ENCODE data around the gene NKAIN1. TPM values are rescaled to one million over a fixed set of nuclear protein-coding genes. Genes with fewer than 3 reads are reported as not detected.

The NKAIN1 gene
- total and polyA plus RNA-seq, 2 of the 13 experiments (the other 11 are each of a cell fraction or from before 2014, with no cell fraction given): 0.29 to 0.40 TPM

DNA sequence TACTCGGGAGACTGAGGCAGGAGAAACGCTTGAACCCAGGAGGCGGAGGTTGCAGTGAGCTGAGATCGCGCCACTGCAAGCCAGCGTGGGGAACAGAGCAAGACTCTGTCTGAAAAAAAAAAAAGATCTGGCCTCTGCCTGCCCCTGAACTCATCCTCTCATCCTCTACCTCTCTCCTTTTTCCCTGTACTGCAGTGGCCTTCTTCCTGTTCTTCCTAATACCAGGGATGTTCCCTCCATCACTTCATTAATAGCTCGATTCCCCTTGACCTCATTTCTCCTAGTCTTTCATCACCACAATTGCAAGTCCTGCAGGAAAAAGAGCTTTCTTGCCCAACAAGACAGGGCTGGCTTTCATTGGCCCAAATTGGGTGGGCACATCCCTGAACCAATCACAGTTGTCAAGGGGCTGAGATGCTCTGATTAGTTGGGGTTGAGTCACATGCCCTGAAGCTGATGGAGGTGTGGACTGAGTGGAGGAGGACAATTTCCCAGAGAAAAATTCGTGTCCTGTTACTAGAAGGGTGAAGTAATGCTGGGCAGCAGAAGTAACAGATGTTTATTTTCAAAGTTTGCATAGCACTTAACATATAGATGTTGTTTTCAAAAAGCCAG lies 87.4 kb downstream of the NKAIN1 start:
- POLR2A ChIA-PET: no interaction called here
- Histone ChIP-seq H4K20me1 (ENCODE audit: insufficient read depth, low read length) (no peaks in the 10 kb centered on the region), H3K36me3 (replicated peaks in 1 of 2; ENCODE audit: control insufficient read depth in 1 of 2, insufficient read depth in 2 of 2, low read length in 2 of 2) (no peaks in the 10 kb centered on the region), H3K27ac (ENCODE audit: extremely low read length, insufficient read depth, low read length) (no peak overlapping the region), H3K9me3 (ENCODE audit: low read length) (no peaks in the 10 kb centered on the region), H3K79me2 (ENCODE audit: insufficient read depth, low read length) (no peaks in the 10 kb centered on the region), H3K4me3 (replicated peaks in 1 of 3; ENCODE audit: insufficient read depth in 1 of 3, low read depth in 2 of 3, low read length in 3 of 3) (no peak overlapping the region), H2AFZ (ENCODE audit: low read length) (no peak overlapping the region), H3K4me1 (ENCODE audit: insufficient read depth, low read length) (peaks cover 23% of the 10 kb centered on the region), H3K9ac (ENCODE audit: insufficient read depth, low read depth, low read length) (no peak overlapping the region), H3K4me2 (ENCODE audit: low read depth, low read length) (0 out of 2 replicates have a peak overlapping the region, but pooled peaks have one; percentile 13), H3K27me3 (ENCODE audit: control insufficient read depth in 1 of 2, insufficient read depth in 2 of 2, low read length in 2 of 2) (no peaks in the 10 kb centered on the region)
- intact Hi-C loops (cut with micrococcal nuclease; ENCODE audit: unreplicated experiment): loop anchor here (10.0 kb wide), 1 partner anchor 87 kb away; the partner anchor contains the start of gene PUM1
- no TSS peak for BruUV-seq (replicated peaks)
- peak; percentile 39 for DNase-seq (ENCODE audit: low spot score)
- TF ChIP-seq POLR2AphosphoS5 (IDR thresholded peaks at IDR 0.05; ENCODE audit: low read depth, low read length) (no peak), EP300 (IDR thresholded peaks at IDR 0.05; ENCODE audit: low read depth in 2 of 2, low read length in 2 of 2) (no peak), EP300 (CRISPR knock-in tag; IDR thresholded peaks at IDR 0.05; ENCODE audit: borderline replicate concordance) (no peak), NFYC (CRISPR knock-in tag; IDR thresholded peaks at IDR 0.05) (peak; percentile 60), ZNF652 (CRISPR knock-in tag; IDR thresholded peaks at IDR 0.05; ENCODE audit: borderline replicate concordance, low read depth) (no peak), CEBPB (IDR thresholded peaks at IDR 0.05; ENCODE audit: borderline replicate concordance, low read depth, low read length) (peak; percentile 60; the same call in 1 of the 2 replicates), ZNF326 (CRISPR knock-in tag; IDR thresholded peaks at IDR 0.05; ENCODE audit: borderline replicate concordance) (no peak)
- TF ChIP-seq, protein P1, sequence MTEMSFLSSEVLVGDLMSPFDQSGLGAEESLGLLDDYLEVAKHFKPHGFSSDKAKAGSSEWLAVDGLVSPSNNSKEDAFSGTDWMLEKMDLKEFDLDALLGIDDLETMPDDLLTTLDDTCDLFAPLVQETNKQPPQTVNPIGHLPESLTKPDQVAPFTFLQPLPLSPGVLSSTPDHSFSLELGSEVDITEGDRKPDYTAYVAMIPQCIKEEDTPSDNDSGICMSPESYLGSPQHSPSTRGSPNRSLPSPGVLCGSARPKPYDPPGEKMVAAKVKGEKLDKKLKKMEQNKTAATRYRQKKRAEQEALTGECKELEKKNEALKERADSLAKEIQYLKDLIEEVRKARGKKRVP (CRISPR knock-in tag; IDR thresholded peaks at IDR 0.05): 0 out of 4 replicates have a peak, but pooled peaks of 1 of the 2 experiments have one; percentile 23
- TF ChIP-seq, protein P2, sequence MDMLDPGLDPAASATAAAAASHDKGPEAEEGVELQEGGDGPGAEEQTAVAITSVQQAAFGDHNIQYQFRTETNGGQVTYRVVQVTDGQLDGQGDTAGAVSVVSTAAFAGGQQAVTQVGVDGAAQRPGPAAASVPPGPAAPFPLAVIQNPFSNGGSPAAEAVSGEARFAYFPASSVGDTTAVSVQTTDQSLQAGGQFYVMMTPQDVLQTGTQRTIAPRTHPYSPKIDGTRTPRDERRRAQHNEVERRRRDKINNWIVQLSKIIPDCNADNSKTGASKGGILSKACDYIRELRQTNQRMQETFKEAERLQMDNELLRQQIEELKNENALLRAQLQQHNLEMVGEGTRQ (IDR thresholded peaks at IDR 0.05; ENCODE audit: low read depth, low read length): peak; percentile 10; the same call in 1 of the 2 replicates
- TF ChIP-seq, protein P2 (CRISPR knock-in tag; IDR thresholded peaks at IDR 0.05; ENCODE audit: borderline replicate concordance): no peak; the same call in 1 of the 2 replicates
- FAIRE-seq: no peak
- CTCF ChIA-PET (ENCODE audit: low intra/inter-chr PET ratio, low total read pairs): no interaction called here
- in situ Hi-C loops (cut with HindIII; ENCODE audit: extremely low pct_ligation_motif_present, low pct_unique_long_range_greater_than_20kb): no loop called here
- 41% methylated on average over 8 of the region's 8 CpGs for WGBS (ENCODE audit: low lambda C conversion rate)
- no peak for ATAC-seq

All from HepG2 (cell line).